HG03469 (cell line): ENCODE data around the gene MORC2.

ENCODE experiments used
- ATAC-seq: cut with Tn5 transposase; IDR thresholded peaks from one replicate; pipeline ENCODE4 v1.9.1; 2021; ENCODE audit warnings: mild to moderate bottlenecking, moderate library complexity, moderate number of reproducible peaks; ENCODE audit not compliant: unreplicated experiment

The MORC2 gene

DNA sequence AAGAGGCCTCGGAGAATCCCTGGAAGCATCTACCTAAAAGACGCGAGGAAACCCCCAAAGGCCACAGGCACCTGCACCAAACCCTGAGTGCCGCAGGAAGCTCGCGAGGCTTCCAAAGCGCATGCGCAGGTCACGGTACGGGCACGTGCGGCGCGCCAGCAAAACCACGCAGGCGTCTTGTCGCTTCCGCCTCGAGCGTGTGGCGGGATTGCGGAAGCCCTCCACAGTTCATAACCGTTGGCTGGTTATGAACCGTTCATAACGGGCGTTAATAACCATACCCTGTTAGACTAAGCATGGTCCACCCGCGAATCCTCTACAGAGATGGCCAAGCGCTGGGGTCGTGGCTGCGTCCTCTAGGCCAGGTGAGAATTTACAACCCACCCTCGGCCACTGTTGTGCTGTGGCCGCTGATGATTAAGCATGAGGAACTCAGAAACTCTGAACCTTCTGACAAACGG lies 46.4 kb downstream of the MORC2 start:
- ATAC-seq, result no peak

DNA sequence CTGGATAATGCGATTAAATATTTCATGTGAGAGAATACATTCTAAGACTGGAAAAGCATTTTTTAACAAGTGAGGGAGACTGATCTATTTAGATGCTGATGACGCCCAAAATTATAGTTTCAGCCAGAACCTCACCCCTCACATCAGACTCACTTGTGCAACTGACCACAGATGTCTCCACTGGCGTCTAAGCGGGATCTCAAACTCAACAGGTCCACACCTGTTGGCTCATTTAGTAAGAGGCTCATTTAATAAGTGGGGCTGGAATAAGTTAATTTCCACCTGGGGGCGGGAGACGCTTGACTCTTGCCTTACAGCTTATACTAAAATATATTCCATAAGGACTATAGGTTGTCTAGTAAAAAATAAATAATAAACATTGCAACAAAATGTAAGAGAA lies 47.5 kb downstream of the MORC2 start:
- no peak for ATAC-seq

DNA sequence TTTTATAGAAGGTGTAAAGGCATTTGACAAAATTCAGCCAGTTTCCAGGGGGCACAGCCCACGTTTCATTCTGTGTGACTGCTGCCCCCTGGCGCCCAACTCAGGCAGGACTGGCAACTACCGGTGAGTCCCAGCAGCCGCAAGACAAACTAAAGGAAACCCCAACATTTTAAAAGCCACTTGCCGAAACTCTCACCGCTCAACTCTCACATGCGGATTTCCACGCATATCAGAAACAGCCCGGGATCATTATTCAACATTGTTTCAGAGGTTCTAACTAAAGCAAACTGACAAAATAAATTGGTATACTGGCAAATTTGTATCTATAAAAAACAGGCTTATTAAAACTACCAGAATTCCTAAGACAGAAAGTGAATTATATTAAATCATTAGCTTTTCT lies 48.2 kb downstream of the MORC2 start:
- ATAC-seq, result no peak

DNA sequence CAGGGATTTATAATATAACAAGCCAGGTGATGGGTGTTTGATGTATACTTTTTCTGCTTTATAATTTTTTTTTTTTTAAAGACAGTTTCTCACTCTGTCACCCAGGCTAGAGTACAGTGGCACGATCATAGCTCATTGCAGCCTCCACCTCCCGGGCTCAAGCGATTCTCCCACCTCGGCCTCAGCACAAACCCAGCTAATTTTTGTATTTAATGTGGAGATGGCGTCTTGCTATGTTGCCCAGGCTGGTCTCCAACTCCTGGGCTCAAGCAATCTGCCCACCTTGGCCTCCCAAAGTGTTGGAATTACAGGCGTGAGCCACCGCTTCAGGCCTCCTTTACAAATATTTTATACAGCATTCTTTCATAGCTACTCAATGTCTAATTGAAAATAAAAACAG lies 48.6 kb downstream of the MORC2 start:
- no peak for ATAC-seq

- no peak for ATAC-seq
Measured at GRCh38 chr22:30918761-30919160, 49.8 kb downstream of the MORC2 start.

- no peak for ATAC-seq
Measured at GRCh38 chr22:30910358-30910757, 58.2 kb downstream of the MORC2 start.

DNA sequence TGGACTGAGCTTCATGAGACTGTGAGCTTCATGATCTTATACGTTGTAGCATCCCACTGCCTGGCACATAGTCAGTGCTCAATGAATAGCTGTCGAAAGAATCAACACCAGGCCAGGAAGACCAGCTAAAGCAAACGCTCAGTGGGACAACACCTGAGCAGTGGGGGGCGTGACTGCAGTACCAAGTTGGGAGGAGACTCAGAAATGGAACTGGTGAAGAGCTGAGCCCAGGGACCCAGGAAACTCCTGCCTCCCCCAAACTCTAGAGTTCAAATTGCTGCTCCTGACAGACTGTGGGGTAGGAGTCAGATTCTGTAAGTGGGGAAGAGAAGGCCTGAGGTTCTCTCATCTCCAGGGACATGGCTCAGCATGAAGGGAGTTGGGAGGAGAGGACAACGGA lies 59.3 kb downstream of the MORC2 start:
- ATAC-seq, result no peak

DNA sequence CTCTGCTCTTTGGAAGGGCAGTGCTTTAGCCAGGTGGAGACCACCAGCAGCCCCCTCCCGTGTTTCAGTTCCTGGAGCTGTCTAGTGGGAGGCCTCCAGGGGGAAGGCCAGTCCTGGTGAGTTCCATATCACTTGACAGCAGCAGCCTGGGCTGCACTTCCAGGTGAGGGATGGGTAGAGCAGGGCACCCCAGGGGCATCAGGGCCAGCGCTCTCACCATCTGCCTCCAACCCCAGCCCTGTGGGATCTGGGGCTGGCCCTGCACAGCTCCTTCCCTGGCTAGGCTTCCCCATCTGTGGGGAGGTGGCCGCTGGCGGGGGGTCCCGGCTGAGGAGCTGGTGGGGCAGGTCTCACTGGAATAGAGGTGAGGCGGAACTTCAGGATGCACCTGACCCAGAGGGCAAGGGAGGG lies 60.5 kb downstream of the MORC2 start:
- ATAC-seq, result no peak

- no peak for ATAC-seq
Measured at GRCh38 chr22:30906946-30907345, 61.6 kb downstream of the MORC2 start.

GRCh38 chr22:30906411-30906810 lies 62.2 kb downstream of the MORC2 start:
- no peak for ATAC-seq

GRCh38 chr22:30905696-30906341 lies 62.8 kb downstream of the MORC2 start:
- no peak for ATAC-seq

DNA sequence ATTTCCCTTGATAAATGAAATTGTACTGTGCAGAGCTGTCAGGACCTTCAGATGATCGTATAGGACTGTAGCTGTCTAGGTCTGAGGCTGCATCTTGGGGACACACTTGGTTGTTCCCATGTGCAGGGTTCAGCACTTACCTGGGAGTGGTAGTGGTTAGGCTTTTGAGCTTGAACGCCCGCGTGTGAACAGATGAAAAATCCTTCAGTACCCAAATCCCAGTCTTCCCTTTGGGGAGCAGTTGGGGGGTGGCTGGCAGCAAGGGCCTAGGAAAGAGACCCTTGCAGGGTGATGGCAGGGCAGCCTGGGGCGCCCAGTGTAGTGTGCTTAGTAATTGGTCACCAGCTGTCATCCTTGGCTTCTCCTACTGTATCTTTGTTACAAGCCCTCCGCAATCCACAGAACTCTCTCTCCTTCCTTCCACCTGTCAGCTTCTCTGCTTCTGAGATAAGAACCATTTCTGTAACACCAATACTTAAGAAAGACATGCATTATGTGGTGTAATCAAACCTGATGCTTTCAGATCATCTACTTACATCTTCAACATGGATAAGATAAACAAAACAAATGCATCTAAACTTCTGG lies 64.6 kb downstream of the MORC2 start:
- ATAC-seq, result no peak

GRCh38 chr22:30902496-30903357 lies 65.8 kb downstream of the MORC2 start:
- no peak for ATAC-seq

- no peak for ATAC-seq
Measured at GRCh38 chr22:30894371-30894740, 74.2 kb downstream of the MORC2 start.

DNA sequence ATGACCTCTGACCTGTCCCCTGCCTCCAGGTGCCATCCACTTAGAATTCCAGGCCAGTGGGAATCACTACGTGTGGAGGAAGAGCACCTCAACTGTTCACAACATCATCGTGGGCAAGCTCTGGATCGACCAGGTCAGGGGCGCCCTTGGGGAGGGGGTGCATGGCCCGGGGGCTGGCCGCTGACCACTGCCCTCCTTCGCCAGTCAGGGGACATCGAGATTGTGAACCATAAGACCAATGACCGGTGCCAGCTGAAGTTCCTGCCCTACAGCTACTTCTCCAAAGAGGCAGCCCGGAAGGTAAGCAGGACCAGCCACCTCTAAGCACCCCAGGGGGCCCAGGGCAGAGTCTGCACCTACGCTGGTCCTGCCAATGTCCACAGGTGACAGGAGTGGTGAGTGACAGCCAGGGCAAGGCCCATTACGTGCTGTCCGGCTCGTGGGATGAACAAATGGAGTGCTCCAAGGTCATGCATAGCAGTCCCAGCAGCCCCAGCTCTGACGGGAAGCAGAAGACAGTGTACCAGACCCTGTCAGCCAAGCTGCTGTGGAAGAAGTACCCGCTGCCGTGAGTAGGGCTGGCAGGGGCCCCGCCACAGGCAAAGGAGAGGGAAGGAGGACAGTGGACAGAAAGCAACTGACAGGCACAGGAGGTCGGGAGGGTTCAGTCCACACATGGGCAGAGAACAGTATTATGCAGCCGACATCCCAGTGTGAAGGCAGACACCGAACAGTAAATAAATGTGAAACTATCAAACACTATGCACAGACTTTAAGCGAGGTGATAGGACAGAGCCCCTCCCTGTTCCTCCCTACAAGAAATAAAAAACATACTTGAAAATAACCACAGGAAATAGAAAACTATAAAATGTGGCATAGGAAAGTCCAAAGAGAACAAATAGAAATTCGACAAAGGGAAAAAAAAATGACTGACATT lies 74.9 kb downstream of the MORC2 start:
- ATAC-seq, result no peak

GRCh38 chr22:30892731-30893221 lies 75.8 kb downstream of the MORC2 start:
- no peak for ATAC-seq

DNA sequence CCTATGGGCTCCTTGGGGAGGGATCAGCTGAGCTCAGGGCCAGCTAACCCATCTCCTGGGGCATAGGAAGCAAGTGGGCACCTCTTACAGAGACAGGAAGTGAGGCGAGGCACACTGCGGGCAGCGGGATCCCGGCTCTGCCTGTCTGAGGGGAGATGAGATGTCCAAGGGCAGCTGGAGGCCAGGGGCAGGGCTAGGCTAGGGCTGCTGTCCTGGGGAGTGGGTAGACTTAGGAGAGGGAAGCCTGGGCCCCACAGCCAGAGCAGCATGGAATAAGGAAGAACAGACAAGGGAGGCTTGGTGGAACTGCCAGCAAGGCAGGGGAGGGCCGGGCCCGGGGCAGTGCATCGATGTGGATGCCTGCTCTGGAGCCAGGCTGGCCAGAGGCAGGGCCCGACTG lies 76.3 kb downstream of the MORC2 start:
- ATAC-seq, result no peak

DNA sequence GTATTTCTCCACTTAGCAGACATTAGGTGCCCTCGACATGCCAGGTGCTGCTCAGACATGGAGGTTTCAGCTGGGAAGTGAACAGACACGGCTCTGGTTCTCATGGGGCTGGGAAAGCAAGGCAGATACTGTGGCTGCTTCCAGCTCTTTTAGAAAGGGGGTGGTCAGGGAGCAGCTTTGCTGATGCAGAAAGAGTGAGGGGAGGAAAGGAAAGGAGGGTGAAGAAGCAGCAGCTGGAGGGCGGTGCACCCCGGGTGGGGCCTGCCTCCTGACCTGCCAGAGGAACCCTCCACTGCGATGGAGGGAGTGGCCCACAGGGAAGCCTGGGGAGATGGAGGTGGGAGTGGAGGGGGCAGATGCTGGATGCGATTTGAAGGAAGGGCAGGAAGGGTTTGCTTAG lies 76.8 kb downstream of the MORC2 start:
- no peak for ATAC-seq

DNA sequence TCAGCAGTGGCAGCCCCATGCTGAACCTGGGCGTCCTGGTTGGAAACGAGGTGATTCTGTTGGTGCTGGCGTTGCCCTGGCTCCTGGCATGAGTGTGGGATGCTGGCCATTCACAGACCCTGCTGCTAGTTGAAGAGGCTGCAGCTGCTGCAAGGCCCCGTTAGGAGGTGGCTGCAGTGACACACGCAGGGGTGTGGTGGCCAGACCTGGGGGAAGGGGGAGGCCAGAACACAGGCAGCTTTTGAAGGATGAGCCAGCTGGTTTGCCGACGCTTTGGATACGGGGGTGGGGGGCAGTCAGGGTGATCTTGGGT lies 77.2 kb downstream of the MORC2 start:
- no peak for ATAC-seq

- no peak for ATAC-seq
Measured at GRCh38 chr22:30890686-30891442, 77.7 kb downstream of the MORC2 start.
